ENCODE measurements around the gene DNASE1L3.

The DNASE1L3 gene

GRCh38 chr3:58144478-58145325, 66.1 kb downstream of the DNASE1L3 start:
- peaks cover 10% of the 10 kb centered on the region for H3K36me3 ChIP-seq (ENCODE audit: insufficient read depth, low read length)
- no peak overlapping the region for H3K4me2 ChIP-seq (ENCODE audit: low read length)
- no peak overlapping the region for H3K4me3 ChIP-seq (ENCODE audit: low read depth, low read length, poor library complexity, severe bottlenecking)
- H3K4me1 ChIP-seq (ENCODE audit: insufficient read depth, low read length, severe bottlenecking), result no peaks in the 10 kb centered on the region
- H3K9ac ChIP-seq (ENCODE audit: low read length), result no peak overlapping the region
- H3K79me2 ChIP-seq (ENCODE audit: insufficient read depth, low read length), result no peaks in the 10 kb centered on the region
- no peak overlapping the region for H3K27ac ChIP-seq (ENCODE audit: low read depth, low read length, poor library complexity, severe bottlenecking)
- H3K9me2 ChIP-seq (ENCODE audit: low read depth, low read length), result no peaks in the 10 kb centered on the region
- H3K27me3 ChIP-seq (ENCODE audit: insufficient read depth, low read length), result no peaks in the 10 kb centered on the region
- H4K20me1 ChIP-seq (ENCODE audit: insufficient read depth, low read length), result no peaks in the 10 kb centered on the region
- H3F3A ChIP-seq (ENCODE audit: insufficient read depth, low read length), result no peaks in the 10 kb centered on the region
- no peak overlapping the region for H2AFZ ChIP-seq (ENCODE audit: low read length)
- H3K9me3 ChIP-seq (ENCODE audit: low read length), result no peaks in the 10 kb centered on the region
- no peak for TF ChIP-seq EZH2 (IDR thresholded peaks at IDR 0.05; ENCODE audit: borderline replicate concordance, low read length)
- no peak for TF ChIP-seq CTCF (IDR thresholded peaks at IDR 0.05; ENCODE audit: low read length)

DNA sequence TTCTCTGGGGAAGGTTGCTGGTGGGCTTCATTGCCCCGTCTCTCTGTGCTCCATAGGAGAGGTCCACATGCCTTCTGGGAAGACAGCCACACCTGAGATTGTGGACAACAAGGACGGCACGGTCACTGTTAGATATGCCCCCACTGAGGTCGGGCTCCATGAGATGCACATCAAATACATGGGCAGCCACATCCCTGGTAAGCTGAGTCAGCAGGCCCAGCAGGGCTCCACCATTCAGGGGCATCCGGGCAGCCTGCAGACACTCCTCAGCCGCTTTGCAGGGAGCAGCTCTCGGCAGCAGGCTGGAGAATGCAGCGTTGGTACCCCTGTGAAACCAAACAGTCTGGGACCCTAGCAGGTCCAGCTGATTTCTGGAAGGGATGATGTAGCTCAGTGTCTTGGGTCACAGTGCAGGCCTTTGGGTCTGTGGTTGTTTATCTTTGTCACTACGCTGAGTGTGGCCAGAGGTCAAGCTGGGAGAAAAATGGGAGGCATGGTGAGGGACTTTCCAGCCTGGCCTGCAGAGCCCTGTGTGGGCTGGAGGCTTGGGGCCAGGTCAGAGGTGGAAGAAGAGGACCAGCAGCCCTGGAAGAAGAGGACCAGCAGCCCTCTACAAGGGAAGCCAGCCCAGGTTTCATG, 67.2 kb downstream of the DNASE1L3 start:
- no peak overlapping the region for H2AFZ ChIP-seq (ENCODE audit: low read length)
- H3K9ac ChIP-seq (ENCODE audit: low read length), result no peak overlapping the region
- H3K9me3 ChIP-seq (ENCODE audit: low read length), result no peaks in the 10 kb centered on the region
- no peaks in the 10 kb centered on the region for H4K20me1 ChIP-seq (ENCODE audit: insufficient read depth, low read length)
- no peaks in the 10 kb centered on the region for H3K9me2 ChIP-seq (ENCODE audit: low read depth, low read length)
- H3K27me3 ChIP-seq (ENCODE audit: insufficient read depth, low read length), result no peaks in the 10 kb centered on the region
- H3F3A ChIP-seq (ENCODE audit: insufficient read depth, low read length), result no peaks in the 10 kb centered on the region
- H3K36me3 ChIP-seq (ENCODE audit: insufficient read depth, low read length), result peaks cover 5% of the 10 kb centered on the region
- H3K79me2 ChIP-seq (ENCODE audit: insufficient read depth, low read length), result no peaks in the 10 kb centered on the region
- H3K4me1 ChIP-seq (ENCODE audit: insufficient read depth, low read length, severe bottlenecking), result no peaks in the 10 kb centered on the region
- no peak overlapping the region for H3K4me2 ChIP-seq (ENCODE audit: low read length)
- H3K27ac ChIP-seq (ENCODE audit: low read depth, low read length, poor library complexity, severe bottlenecking), result no peak overlapping the region
- TF ChIP-seq CTCF (IDR thresholded peaks at IDR 0.05; ENCODE audit: low read length) (no peak), EZH2 (IDR thresholded peaks at IDR 0.05; ENCODE audit: borderline replicate concordance, low read length) (no peak)
- H3K4me3 ChIP-seq (ENCODE audit: low read depth, low read length, poor library complexity, severe bottlenecking), result no peak overlapping the region
